Islet of Langerhans (tissue), 1 donor: ENCODE measurements around the gene CELA3B.
"Not testable (repeated sequence)": the region's sequence is repeated elsewhere in the genome, so short reads cannot be mapped to it uniquely, and the experiment has no call there.

ENCODE experiments used
- FAIRE-seq: peaks from one replicate; lab custom pipeline; 2011; peaks lifted over from hg19 to GRCh38; lab: Jason Lieb, UNC

Gene CELA3B

DNA sequence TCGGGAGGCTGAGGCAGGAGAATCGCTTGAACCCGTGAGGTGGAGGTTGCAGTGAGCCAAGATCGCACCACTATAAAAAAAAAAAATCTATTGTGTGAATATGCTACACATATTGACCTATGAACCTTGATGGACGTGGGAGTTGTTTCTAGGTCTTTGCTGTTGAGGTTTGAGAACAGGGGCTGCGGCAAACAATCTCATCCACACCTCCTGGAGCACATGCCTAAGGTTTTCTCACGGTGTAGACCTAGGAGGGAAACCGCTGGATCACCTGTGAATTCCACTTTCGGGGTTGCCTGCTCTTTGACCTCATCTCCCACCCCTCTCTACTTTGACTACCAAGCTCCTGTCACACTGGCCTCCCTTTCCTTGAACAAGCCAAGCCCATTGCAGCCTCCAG lies 1.5 kb upstream of the CELA3B start:
- not testable (repeated sequence) for FAIRE-seq

DNA sequence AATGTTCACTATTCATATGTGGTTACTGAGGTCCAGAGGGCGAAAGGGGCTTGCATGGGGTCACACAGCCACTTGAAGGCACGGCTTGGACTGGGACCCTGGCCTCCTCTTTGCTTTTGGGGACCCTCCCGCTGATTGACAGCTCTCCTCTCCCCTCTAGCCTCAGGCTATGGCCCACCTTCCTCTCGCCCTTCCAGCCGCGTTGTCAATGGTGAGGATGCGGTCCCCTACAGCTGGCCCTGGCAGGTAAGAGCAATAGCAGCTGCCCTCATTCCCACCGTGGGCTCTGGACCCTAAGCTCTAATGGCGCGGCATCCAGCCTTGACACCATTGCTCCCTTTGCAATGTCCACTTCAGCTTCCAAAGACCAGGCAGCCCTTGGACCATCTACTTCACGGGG lies 1.4 kb downstream of the CELA3B start:
- not testable (repeated sequence) for FAIRE-seq

DNA sequence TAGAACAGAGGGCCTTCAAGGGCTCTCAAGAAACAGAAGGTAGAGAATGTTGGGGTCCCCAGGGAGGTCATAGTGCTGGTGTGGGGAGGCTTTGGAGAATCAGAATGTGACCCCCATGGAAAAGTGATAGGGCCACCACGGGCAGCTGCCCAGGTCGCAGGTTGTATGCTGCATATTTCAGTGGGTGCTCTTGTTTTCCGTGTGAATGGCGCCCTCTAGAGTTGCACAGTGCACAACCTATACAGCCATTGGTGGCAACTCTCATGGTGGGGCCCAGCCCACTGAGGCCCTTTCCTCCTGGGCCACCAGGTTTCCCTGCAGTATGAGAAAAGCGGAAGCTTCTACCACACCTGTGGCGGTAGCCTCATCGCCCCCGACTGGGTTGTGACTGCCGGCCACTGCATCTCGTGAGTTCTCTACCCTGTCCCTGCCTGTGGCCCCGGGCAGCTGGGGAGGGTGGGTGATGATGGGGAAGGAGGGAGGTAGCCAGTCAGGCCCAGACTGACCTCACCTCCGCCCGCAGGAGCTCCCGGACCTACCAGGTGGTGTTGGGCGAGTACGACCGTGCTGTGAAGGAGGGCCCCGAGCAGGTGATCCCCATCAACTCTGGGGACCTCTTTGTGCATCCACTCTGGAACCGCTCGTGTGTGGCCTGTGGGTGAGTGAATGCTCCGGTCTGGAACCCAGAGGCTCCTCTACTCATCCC lies 3.8 kb downstream of the CELA3B start:
- not testable (repeated sequence) for FAIRE-seq

DNA sequence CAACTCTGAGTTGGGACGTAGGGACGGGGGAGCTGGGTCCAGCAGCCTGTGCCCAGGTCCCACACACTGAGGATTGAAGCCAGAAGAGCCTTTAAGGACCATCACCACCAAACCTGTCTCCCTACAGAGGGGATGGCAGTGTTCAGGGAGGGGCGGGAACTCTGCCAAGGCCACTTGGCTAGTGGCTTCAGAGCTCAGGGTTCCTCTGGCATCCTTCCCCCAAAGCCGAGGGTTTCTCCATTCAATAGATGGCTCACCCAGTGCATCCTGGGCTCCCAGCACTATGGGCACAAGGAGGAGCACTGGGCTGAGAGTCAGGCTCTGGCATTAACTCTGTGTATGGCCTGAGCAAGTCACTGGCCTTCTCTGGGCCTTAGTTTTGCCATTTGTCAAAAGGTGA lies 4.4 kb downstream of the CELA3B start:
- FAIRE-seq, result not testable (repeated sequence)

DNA sequence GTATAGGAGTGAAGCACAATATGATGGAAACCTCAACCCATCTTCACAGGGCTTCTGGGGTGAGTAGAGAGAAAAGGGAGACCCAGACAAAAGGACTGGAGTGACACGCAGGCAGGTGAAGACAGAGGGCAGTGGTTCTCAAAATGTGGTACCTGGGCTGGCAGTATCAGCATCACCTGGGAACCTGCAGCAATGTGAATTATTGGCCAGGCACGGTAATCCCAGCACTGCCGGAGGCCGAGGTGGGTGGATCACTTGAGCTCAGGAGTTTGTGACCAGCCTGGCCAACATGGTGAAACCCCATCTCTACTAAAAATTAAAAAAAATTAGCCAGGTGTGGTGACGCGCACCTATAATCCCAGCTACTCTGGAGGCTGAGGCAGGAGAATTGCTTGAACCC lies 5.3 kb downstream of the CELA3B start:
- FAIRE-seq, result not testable (repeated sequence)

DNA sequence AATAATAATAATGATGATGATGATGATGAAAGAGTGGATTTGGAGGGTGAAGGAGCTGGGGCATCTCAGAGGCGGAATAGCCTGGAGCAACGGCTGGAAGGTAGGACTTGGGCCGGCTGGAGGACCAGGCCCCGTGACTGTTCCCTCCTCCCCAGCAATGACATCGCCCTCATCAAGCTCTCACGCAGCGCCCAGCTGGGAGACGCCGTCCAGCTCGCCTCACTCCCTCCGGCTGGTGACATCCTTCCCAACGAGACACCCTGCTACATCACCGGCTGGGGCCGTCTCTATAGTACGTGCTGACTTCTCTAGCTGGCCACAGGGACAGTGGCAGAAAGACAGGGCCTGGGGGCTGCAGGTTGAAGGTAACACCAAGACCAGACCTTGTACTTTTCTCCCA lies 6.7 kb downstream of the CELA3B start:
- FAIRE-seq, result not testable (repeated sequence)

DNA sequence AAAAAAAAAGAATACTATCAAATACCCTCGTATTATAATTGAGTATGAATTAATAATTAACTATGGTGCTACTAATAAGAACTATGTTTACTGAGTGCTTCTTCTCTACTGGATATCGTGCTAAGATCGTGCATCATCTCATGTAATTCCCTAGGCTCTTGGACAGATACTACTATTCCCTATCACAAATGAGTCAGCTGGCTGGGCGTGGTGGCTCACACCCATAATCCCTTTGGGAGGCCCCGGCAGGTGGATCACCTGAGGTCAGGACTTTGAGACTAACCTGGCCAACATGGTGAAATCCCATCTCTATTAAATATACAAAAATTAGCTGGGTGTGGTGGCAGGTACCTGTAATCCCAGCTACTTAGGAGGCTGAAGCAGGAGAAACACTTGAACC lies 9.1 kb downstream of the CELA3B start:
- FAIRE-seq, result not testable (repeated sequence)

DNA sequence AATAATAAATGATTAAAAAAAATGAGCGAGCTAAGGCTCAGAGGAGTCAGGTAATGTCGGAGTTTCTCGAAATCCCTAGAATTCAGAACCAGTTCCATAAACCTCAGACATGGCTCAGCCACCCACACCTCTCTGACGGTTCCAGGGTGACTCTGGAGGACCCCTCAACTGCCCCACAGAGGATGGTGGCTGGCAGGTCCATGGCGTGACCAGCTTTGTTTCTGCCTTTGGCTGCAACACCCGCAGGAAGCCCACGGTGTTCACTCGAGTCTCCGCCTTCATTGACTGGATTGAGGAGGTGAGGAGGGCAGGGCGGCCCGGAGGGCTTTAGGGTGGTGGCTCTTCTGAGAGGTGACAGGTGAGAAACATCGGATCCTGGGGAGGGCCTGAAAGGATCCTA lies 9.6 kb downstream of the CELA3B start:
- not testable (repeated sequence) for FAIRE-seq

DNA sequence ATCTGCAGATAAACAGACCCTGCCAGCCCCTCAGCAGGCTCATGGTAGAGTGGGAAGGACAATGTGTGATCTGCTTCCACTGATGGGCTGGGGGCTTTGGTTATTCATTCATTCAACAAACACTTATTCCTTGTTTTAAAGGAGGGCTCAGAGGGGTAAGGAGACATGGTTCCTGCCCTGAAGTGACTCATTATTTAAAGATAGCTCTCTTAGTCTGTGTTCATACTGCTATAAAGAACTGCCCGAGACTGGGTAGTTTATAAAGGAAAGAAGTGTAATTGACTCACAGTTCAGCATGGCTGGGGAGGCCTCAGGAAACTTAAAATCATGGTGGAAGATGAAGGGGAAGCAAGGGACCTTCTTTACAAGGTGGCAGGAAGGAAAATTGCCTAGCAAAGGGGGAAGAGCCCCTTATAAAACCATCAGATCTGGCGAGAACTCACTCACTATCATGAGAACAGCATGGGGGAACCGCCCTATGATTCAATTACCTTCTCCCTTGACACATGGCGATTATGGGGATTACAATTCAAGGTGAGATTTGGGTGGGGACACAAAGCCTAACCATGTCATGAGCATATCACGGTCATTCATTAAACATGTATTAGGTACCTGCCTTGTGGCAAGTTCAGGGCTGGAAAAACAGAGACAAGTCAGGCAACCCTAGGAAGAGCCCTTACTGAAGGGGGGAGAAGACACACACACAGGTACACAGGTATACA lies 13.0 kb downstream of the CELA3B start:
- not testable (repeated sequence) for FAIRE-seq

DNA sequence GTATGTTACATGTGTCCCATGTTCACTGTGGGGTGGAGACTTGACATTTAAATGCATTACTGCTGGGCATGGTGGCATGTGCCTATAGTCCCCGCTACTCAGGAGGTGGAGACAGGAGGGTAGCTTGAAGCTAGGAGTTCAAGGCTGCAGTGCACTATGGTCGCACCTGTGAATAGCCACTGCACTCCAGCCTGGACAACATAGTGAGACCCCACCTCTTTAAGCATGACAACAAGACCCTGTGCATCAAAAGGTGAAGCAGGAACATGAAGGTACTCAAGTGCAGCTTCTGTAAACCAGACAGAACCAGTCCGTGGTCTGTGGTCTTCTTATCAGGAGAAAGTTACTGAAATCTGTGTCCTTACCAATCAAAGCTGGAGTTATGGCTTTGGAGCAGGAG lies 15.4 kb downstream of the CELA3B start:
- FAIRE-seq, result not testable (repeated sequence)

DNA sequence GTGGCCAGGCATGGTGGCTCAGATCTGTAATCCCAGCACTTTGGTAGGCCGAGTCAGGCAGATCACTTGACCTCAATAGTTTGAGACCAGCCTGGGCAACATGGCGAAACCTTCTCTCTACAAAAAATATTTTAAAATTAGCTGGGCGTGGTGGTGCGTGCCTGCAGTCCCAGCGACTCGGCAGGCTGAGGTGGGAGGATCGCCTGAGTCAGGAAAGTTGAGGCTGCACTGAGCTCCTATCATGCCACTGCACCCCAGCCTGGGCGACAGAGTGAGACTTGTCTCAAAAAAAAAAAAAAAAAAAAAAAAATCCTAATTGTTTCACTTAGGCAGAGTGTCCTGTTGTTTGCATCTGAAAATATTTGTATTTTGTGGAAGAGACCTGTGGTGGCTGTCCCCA lies 17.9 kb downstream of the CELA3B start:
- not testable (repeated sequence) for FAIRE-seq

DNA sequence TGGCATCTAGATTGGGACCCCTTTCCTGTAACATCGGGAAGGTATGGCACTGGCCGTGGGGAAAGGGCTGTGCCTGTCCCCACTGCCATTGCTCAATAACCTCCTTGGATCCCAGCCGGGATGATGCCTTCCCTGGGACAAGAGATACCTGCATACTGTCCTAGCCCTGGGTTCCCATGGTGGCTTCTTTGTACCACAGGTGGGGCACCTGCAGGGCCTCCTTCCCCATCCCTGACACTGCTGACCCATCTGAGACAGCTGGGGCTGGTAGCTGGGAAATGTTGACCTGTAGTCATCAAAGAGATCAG lies 19.8 kb downstream of the CELA3B start:
- not testable (repeated sequence) for FAIRE-seq

DNA sequence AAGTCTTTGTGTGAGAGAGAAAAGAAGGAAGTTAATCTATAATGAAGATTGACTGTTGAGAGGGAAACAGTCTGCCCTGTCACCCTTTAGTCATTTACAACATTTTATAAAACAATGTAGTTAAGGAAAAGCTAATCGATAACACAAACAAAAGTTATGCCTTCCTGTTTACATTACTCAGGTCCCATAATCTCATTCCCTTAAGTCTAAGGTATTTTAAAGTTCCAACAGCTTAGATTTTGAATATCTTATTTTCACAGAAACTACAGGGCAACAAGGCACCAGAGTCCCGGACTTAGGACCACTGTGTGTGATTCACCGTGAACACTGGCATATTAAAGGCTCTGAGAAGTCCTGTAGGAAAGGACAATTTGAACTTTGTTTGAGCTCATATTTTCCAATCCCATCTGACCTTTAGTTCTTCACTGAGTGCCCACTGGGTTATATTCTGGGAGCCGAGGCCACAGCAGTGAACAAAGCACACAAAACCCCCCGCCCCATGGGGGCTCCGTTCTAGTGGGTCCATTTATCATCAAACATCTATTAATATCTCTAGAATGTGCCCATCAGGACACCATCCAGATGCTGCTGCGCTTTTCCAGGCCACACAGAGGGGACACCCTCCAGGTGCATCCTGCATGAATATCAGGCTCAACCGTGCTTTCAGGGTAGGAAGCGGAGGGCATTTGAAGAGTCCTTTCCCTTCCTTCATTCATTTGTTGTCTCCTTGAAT lies 21.2 kb downstream of the CELA3B start:
- FAIRE-seq, result not testable (repeated sequence)

DNA sequence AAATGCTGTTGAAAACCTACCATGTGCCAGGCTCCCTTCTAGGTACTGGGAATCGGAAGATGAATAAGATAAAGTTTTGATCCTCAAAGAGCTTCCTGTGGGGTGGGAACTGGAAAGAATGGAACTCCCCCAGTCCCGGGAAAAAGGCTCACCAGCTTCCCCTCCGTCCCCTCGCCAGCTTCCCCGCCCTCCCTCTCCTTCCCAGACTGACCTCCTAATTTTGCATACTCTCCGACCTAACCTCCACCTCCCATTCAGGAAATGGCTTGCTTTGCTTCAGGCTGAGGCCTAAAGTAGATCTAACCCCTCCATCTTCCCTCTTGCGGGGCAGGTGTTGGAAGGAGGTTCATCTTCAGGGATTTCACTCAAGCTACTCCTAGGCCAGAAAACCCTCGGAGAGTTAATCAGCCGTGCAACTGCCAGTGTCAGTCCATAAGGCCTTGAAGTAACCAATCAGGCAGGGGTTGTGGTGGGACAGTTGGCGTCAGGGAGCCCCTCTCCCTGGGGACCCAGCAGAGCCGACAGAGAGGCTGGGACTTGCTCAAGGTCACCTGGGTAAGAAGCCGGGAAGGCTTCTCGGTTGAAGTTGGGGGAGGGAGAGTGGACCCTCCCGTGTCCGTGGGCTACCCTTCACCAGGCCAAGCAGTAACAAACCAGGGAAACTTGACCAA lies 21.9 kb downstream of the CELA3B start:
- not testable (repeated sequence) for FAIRE-seq

DNA sequence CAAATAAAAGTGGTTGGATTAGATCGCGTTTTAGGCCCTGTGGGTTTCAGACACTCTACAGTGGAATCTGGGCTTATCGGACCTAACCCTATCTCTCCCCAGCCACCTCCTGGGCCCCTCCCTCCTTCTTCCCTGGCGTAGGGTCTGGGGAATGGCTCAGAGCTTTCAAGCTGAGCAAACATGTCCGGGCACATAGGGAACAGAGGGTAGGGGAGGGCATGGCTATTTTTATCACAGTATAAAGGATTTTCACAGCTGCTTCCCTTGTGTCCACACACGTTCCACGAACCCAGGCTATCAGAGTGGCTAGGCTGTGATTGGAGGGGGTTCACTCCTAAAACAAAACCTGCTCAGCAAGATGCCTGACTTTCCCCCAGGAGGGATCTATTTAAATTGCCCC lies 22.8 kb downstream of the CELA3B start:
- not testable (repeated sequence) for FAIRE-seq

DNA sequence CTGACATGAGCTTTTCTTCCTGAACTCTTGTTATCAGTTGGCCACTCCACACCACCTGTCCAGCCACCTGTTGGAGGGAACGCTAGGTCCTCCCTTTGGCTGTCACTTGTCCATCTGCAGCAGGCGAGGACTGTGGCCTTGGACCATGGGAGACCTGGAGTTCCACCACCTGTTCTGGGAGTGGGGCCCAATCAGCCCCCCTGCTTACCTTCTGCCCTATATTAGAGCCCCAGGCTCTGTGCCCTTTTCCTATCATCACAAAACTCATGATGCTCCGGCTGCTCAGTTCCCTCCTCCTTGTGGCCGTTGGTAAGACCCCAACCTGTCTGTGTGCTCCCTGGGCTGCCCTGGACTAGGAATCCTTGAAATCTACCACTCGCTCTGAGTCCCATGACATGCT lies 24.6 kb downstream of the CELA3B start, which contains the start of gene CELA3A:
Gene CELA3A (plus strand): TSS at position 249 of the 400 bp plus-strand sequence. CDS start 18 bp downstream, at position 267.
- no peak for FAIRE-seq

DNA sequence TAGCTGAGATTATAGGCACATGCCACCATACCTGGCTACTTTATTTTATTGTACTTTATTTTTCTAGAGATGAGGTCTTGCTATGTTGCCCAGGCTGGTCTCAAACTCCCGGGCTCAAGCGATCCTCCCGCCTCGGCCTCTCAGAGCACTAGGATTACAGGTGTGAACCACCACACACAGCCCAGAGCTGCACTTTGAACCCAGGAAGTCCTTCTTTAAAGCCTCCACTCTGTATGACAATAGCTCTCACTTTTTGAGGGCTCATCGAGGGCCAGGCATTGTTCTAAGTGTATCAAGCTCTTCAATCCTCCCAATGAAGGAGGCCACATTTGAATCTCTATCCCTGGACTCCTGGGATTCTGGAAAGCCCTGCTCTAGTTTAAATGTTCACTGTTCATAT lies 25.6 kb downstream of the CELA3B start:
- FAIRE-seq, result not testable (repeated sequence)

DNA sequence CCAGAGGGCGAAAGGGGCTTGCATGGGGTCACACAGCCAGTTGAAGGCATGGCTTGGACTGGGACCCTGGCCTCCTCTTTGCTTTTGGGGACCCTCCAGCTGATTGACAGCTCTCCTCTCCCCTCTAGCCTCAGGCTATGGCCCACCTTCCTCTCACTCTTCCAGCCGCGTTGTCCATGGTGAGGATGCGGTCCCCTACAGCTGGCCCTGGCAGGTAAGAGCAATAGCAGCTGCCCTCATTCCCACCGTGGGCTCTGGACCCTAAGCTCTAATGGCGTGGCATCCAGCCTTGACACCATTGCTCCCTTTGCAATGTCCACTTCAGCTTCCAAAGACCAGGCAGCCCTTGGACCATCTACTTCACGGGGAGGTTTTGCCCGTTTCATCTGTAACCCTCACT lies 26.1 kb downstream of the CELA3B start:
- FAIRE-seq, result not testable (repeated sequence)

DNA sequence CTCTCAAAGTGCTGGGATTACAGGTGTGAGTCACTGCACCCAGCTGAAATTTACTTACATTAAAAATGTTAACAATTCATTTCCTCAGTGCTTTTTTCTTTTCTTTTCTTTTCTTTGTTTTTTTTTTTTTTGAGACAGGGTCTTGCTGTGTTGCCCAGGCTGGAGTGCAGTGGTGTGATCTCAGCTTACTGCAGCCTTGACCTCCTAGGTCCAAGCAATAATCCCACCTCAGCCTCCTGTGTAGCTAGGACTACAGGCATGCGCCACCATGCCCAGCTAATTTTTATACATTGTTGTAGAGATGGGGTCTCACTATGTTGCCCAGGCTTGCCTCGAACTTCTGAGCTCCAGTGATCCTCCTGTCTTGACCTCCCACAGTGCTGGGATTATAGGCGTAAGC lies 27.1 kb downstream of the CELA3B start:
- FAIRE-seq, result not testable (repeated sequence)

DNA sequence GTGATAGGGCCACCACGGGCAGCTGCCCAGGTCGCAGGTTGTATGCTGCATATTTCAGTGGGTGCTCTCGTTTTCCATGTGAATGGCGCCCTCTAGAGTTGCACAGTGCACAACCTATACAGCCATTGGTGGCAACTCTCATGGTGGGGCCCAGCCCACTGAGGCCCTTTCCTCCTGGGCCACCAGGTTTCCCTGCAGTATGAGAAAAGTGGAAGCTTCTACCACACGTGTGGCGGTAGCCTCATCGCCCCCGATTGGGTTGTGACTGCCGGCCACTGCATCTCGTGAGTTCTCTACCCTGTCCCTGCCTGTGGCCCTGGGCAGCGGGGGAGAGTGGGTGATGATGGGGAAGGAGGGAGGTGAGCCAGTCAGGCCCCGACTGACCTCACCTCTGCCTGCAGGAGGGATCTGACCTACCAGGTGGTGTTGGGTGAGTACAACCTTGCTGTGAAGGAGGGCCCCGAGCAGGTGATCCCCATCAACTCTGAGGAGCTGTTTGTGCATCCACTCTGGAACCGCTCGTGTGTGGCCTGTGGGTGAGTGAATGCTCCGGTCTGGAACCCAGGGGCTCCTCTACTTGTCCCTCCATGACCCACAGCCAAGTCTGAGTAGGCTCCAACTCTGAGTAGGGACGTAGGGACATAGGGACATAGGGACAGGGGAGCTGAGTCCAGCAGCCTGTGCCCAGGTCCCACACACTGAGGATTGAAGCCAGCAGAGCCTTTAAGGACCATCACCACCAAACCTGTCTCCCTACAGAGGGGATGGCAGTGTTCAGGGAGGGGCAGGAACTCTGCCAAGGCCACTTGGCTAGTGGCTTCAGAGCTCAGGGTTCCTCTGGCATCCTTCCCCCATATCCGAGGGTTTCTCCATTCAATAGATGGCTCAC lies 28.7 kb downstream of the CELA3B start:
- not testable (repeated sequence) for FAIRE-seq

DNA sequence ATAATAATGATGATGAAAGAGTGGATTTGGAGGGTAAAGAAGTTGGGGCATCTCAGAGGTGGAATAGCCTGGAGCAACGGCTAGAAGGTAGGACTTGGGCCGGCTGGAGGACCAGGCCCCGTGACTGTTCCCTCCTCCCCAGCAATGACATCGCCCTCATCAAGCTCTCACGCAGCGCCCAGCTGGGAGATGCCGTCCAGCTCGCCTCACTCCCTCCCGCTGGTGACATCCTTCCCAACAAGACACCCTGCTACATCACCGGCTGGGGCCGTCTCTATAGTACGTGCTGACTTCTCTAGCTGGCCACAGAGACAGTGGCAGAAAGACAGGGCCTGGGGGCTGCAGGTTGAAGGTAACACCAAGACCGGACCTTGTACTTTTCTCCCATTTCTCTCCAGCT lies 29.9 kb downstream of the CELA3B start:
- not testable (repeated sequence) for FAIRE-seq
